Glomerular endothelial cell (primary cell): ENCODE measurements around the gene PFDN2. TPM values are rescaled to one million over a fixed set of nuclear protein-coding genes. Genes with fewer than 3 reads are reported as not detected.
"Not testable (repeated sequence)": the region's sequence is repeated elsewhere in the genome, so short reads cannot be mapped to it uniquely, and the experiment has no call there.

Source experiments
- DNase-seq: peaks from one replicate; pipeline ENCODE4 v3.0.0-alpha.2; 2011; ENCODE audit warnings: low read depth, low spot score; ENCODE audit errors: extremely low read depth
- total RNA-seq: library from RNA; depleted of rRNA; stranded (reverse); fragments of >200 nt; gene quantifications from 2 replicates; pipeline ENCODE4 v1.2.3, GENCODE V29; 2015

PFDN2 gene
- total RNA-seq, 1 donor from 2014 or later: 78.2 TPM

DNA sequence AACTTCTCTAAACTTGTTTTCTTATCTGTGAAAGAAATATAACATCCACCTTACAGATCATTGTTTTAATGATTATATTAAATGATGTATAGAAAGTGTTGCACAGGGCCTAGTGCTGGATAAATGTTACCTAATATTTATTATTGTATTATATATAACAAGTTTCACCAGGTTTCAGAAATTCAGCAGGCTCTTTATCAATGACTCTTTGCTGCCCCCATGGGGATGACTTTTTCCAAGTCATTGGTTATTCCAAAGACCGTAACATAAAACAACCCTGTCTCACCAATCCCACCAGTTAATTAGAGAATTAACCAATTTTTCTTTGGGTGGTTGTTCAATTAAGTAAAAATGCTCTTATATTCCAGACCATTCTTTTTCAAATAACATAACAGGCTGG lies 21.9 kb upstream of the PFDN2 start:
- no peak for DNase-seq

DNA sequence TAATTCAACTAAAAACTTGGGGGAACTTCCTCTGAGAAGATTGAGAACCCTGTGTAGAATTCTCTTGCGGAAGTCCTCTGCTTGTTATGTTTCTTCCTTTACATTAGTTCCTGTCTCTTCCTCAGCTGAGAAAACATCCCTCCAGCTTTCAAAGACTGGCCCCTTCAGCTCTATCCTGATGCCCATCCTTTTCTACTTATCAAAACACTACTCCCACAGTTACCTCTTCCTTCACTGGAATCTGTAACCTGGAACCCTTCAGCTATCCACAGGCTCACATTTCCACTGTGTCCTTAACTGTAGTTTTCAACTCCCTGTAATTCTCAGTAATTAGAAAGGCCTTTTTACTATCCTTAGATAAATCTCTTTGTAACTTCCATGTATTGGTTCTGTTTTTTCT lies 20.6 kb upstream of the PFDN2 start:
- no peak for DNase-seq

DNA sequence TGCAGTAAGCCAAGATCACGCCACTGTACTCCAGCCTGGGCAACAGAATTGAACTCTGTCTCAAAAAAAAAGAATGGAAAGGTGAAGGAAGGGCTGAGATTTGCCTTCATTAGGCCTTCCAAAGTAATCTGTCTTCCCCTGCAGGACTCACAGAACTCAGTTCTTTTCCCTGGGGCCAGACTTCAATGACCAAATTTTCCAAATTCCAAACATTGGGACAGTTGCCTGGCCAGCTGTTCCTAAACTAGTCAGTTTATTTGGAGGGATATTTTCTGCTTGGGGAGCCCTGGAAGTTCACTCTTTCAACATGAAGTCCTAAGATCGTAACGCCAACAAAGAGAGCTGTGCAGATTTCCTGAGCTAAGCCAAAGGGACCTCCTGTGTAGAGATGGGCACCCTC lies 20.0 kb upstream of the PFDN2 start:
- DNase-seq: no peak

DNA sequence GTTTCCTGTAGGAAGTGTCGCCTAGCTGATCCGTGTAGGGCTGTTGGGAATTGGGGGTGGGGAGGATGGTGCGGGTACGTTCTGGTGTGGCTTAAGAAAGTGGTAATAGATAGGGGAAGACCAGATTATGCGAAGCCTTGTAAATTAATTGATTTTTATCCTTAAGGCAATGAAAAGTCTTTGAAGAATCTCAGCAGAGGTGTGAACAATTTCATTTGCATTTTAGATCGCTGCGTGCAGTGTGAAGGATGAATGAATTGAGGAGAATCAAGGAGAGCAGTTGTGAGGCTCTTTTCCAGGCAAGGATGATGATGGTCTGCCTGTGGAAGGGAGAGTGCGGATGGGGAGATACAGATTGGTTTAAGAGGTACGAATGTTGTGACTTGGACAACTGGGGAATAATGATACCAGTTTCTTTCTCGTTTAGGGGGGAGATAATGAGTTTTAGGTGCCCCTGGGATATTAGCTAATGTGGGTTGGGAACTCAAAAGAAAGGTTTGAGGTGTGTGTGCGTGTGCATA lies 15.4 kb upstream of the PFDN2 start:
- DNase-seq: no peak

DNA sequence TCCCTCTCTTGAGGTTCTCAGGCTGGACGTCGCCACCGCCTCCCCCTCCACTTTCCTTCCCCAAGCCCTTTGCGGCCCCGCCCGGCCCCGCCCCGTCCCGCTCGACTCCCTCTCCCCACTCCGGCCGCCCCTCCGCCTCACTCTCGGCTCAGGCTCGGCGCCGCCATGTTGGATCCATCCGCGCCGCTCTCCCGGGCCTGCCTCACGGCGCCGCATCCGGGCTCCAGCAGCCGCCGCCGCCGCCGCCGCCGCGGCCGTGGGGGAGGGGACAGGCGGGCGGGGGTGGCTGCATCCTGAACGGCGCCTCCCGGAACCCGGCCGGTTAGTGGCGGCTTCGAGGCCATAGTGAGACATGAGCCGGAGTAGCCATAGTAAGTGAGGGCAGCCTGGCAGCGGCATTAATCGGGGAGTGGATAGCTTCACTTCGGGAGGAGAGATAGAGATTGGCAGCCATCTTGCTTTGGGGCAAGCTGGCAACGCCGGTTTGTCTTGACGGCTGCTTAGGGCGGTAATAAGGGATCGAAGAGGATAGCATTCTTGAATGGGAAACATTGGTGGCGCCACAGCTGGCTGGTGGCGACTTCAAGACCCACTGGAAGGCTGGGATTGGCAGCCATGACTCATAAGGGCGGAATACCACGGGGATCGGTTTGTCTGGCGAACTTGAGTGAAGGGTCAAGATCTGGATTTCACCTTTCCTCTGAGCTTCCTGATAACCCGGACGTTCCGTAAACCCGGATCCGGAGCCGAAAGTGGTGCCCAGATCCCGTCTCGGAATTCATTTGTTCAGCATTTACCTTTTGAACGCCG lies 14.8 kb upstream of the PFDN2 start, which contains the start of gene DEDD:
Gene DEDD, minus strand, starts transcription at position 258 of the 810 bp plus-strand sequence. CDS start 8,205 bp downstream, outside the sequence.
- peak; percentile 87 for DNase-seq

DNA sequence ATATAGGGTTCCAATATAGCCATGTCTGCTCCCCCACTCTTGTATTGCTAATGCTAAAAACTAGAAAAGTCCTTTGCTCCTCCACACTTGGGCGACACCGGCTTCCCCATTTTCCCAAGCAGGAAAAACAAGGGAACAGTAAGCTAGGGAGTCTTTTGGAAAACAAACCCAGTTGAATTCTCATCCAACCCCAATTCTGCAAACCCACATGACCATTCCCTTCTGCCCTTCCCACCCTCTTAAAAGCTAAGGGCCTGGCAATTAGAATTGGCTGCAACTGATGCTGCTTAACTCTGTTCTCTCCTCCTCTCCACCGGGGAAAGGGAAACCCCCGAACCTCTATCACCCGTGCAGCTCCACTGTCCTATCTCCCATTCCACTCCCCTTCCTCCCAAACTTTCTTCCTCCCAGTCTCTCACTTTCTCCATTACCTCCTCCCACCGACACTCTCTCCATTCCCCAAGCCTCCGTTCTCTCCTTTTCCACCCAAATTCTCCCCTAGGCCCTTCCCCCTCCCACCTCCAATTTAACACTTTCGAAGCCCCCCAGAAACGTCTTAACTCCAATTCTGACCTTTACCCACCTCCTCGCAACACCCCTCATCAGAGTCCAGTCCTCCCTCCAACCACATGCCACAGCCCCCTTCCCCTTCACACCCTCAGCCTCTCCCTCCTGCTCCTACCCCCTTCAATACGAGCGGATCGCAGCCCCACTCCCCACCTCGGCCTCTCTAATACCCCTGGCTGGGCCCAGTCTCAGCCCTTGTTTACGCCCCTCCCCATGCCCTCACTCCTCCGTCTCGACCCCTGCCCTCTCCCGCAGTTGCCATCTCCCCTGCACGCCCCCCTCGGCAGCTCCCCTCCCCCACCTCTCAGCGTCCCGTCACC lies 13.9 kb upstream of the PFDN2 start:
- no peak for DNase-seq

DNA sequence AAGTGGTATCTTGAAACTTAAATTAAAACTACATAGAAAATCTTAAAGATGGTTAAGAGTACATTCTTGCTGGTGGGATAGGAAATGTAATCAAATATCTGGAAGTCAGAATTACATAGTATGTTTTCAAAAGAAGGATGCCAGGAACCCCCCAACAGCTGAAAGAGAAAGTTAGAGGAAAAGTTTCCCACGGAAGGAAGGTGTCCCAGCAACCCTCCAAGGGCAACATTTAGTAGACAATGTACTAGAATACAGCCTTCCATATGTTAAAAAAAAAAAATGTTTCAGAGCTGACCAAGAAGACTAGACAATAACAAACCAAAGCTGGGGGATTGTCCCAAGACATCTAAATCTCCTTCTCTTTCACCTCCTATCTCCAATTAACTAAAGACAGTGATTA lies 12.4 kb upstream of the PFDN2 start:
- no peak for DNase-seq

DNA sequence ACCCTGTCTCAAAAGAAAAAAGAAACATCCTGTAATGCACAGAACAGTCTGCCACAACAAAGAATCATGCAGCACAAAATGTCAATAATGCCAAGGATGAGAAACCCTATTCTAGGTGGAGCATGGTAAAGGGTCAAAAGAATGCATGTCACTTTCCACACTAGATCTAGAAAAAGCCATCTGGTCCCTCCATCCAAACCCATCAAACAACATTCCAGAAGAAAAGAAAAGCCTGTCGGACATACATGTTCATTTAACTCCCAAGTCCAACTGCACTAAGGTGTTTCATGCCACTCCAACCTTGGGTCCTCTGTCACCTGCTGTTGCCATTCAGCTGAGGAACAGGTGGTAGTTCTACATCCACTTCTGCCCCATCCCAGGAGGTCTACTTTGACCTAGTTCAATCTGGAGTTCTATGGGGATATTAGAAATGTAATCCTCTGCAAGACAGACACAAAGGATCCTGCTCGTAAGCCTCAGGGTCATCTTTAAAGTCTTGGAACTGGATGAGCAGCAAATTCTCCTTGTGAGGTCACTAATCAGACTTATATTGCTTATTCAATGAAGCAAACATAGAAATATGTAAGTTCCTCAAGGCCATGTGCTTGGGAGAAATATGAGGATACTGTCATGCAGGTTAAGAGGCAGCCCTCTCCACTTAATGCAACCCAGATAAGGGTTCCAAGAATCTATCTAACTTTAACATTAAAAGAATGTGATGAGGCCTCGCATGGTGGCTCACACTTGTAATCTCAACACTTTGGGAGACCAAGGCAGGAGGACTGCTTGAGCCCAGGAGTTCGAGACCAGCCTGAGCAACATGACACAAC lies 11.0 kb upstream of the PFDN2 start:
- DNase-seq: no peak

DNA sequence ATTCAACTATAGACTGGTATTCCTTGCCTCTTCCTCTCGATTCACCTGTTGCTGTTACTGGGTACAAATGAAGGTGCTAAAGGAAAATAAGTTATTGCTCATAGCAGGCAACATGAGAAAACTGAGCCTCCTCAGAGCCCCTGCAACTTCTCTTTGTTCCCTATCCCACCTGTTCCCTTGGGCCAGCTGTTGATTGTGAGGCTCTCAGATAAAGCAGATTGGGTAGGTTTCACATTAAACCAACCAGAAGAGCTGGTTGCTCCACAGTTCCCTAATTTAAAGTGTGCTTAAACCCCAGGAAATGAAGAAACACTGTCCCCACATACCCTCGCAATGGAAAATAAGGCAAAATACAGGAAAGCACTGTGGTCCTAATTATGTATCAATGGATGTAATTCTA lies 9.8 kb upstream of the PFDN2 start:
- no peak for DNase-seq

DNA sequence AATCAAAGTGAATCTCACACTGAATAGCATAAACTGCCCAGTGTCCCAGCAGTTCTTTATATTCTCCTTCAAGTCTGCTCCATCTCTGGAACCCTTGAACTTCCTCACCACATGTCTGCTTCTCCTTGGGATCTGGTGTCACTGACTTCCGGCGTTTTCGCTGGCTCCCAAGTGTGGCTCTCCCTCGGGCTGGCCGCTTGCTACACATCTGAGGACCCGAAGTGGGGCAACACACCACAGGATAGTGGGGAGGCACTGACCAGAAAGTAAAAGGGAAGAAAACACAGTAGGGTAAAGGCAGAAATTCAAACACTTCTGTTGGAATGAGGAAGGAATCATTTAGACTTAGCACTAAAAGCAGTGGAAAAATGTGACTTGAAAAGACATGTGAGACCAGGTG lies 5.1 kb upstream of the PFDN2 start:
- DNase-seq: no peak

DNA sequence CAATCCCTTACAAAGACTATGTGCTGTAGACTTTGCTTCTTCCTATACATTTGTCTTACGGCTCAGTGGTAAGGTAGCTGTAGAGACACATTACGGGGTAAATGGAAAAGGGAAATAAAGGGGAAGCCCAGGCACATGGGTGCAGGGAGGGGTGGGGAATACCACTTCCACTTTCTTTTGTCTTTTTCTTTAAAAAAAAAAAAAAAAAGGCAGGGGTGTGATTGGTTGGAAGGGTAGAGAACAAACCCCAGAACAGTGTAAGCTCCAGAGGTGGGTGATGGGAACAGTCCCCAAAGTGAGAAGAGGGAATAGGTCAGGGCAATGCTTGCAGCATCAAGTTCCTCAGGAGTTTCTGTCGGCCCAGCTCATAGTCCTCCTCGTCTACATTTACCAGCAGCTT lies 4.0 kb upstream of the PFDN2 start:
- no peak for DNase-seq

DNA sequence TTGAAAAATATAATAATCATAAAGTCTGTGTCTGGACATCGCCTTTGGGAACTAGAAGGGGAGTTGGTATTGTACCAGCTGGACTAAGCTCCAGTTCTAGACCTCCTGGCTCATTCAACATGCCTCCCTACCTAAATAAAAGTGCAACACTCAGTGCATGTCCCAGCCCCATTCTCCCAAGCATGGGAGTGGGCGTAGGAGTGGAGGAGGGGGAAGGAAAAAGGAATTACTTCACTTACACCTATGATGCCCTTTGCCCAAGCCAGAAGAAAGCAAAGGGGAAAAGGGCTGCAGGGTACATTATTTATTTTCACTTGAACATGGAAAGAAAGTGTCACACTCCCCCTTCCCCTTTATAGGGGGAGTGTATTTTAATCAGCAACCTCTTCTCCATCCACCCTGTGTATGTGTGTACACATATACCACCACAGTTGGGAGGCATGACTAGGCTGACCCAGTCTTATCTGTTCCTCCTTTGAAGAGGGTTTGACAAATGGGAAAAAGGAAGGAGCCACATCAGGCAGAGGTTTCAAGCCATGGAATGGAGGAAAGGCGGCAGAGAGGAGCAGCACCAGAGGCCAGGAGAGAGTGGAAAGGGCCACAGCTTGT lies 3.3 kb upstream of the PFDN2 start:
- DNase-seq: no peak

DNA sequence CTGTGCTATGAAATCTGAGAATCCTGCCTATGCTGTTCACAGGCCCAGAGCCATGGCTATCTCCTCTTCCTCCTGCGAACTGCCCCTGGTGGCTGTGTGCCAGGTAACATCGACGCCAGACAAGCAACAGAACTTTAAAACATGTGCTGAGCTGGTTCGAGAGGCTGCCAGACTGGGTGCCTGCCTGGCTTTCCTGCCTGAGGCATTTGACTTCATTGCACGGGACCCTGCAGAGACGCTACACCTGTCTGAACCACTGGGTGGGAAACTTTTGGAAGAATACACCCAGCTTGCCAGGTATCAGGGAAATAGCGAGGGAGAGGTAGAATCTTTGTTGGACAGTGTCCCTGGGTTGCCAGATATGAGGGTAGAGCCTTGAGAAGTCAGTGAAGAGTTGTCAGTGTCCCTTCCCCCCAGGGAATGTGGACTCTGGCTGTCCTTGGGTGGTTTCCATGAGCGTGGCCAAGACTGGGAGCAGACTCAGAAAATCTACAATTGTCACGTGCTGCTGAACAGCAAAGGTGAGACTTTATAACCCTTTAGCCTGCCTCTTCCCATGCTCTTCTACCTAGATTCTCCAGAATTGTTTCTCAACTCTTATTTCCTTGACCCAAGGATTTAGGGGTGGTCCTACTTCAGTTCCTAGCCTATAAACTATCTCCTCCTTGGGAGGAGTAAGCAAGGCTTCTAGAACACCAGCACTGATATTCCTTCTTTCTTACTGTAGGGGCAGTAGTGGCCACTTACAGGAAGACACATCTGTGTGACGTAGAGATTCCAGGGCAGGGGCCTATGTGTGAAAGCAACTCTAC lies 1.5 kb upstream of the PFDN2 start:
- DNase-seq: no peak

DNA sequence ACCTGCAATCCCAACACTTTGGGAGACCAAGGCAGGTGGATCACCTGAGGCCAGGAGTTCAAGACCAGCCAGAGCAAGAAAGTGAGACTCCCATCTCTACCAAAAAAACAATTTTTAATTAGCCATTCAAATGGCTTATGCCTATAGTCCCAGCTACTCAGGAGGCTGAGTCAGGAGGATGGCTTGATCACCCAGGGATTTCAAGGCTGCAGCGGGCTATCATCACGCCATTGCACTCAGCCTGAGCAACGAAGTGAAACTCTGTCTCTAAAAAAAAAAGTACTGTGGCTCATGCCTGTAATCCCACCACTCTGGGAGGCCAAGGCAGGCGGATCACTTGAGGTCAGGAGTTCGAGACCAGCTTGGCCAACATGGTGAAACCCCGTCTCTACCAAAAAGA lies 1.9 kb downstream of the PFDN2 start:
- DNase-seq: not testable (repeated sequence)

DNA sequence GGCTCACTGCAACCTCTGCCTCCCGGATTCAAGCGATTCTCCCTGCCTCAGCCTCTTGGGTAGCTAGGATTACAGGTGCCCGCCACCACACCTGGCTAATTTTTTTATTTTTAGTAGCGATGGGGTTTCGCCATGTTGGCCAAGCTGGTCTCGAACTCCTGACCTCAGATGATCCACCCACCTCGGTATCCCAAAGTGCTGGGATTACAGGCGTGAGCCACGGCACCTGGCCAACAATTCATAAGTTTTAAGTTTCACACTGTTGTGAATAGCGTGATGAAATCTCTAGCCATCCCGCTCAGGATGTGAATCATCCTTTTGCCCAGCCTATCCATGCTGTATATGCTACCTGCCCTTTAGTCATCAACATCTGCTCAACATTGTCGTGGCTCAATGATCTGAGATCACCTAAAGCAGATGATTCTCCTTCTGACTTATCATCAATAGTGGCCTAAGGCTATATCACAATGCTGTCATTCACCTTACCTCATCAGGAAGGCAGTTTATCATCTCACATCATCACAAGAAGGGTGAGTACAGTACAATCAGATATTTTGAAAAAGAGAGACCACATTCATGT lies 2.6 kb downstream of the PFDN2 start:
- peak; percentile 75 for DNase-seq

DNA sequence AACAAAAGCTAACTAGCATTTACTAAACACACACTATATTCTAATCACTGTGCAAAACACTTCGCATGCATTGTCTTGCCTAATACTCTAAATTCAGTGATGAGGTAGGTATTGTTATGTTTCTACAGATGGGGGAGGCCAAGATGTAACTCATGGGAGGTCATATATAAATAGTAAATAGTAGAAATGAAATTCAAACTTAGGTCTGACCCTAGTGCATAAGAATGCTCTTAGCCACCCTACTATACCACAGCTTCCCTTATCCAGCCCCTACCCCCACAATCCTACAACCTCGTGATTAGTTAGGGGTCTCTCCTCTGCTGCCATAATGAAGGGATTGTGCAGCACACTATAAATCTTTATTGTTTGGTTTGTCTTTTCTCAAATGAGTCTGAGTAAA lies 3.3 kb downstream of the PFDN2 start:
- DNase-seq: no peak

DNA sequence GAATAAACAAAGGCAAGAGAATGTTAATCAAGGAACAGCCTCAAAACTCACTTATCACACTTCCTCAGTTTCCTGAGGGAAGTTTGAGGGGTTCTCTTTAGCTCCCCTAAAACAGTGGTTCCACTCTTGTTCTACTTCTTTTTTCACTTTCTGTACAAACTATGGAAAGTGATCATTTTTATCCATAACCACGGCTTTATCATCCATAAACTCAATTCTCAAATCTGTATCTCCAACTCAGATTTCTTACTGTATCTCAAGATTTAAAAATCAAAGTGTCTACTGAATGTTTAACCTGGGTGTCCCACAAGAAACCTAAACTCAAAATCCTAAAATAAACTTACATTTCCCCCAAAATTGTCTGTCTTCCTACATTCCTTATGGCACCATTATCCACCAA lies 3.9 kb downstream of the PFDN2 start:
- no peak for DNase-seq

DNA sequence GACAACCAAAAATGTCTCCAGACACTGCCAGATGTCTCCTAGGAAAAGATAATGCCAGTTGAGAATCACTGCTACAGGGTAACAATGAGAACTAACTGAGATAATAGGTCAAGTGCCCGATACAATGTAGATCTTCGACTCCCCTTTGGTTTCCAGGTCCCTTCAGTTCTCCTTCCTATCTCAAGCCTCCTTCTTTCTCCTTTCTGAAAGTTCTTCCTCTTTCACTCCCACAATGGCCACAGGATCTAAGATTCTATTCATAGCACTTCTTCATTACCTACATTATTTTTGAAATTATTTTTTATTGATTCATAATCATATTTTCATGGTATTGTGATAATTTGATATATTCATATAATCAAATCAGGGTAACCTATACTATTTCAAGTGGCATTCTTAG lies 6.3 kb downstream of the PFDN2 start:
- no peak for DNase-seq

DNA sequence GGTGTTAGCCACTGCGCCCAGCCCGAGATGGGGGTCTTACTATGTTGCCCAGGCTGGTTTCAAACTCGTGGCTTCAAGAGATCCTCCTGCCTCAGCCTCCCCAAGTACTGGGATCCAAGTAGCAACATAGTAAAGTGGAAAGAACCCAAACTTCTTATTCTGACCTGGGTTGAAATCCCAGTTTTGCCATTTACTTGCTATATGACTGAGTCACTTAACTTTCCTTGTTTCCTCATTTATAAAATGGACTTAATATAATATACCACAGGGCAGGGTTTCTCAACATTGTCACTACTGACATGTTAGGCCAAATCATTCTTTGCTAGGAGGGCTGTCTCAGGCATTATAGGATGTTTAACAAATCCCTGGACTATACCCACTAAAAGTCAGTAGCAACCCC lies 6.7 kb downstream of the PFDN2 start:
- no peak for DNase-seq
